ENCODE data around the gene TMEM240.

DNA sequence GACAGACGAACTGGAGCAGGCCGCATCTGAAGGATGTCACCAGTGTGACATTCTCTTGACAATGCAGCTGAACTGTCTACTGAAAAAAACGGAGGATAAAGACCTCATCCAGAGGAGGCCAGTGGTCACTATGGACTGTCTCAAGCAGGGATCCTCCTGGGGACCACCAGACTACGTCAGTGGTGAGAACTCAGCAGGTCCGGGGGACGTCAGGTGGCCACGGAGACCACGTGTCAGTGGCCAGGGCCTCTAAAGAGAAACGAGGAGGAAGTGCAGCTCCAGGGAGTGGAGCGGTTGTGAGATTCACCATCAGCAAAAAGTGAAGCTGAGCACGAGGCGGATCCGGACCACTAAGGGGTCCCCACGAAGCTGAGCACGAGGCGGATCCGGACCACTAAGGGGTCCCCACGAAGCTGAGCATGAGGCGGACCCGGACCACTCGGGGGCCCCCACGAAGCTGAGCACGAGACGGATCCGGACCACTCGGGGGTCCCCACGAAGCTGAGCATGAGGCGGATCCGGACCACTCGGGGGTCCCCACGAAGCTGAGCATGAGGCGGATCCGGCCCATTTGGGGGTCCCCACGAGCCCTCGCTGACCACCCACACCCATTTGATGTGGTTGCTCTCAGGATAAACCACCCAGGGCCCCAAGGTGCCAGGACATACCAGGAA, 13.5 kb upstream of the TMEM240 start:
- TF ChIP-seq CTCF (IDR thresholded peaks at IDR 0.05), result no peak
- no peak for TF ChIP-seq POLR2A (IDR thresholded peaks at IDR 0.05)

All from adrenal gland (tissue), 5 donors.